Limb (tissue), 2 donors: ENCODE results near the gene TLE6.
A peak's percentile ranks its signal among the peaks of the same experiment; 100 is the strongest.
"Not testable (repeated sequence)": the region's sequence is repeated elsewhere in the genome, so short reads cannot be mapped to it uniquely, and the experiment has no call there.

ENCODE experiments used
- DNase-seq, 2 donors: peaks; one replicate each; pipeline ENCODE4 v3.0.0-alpha.2; 2016; ENCODE audit errors: extremely low spot score in 2 of 2

The TLE6 gene

GRCh38 chr19:2977001-2977745 lies at the start of gene TLE6:
Gene TLE6, plus strand, starts transcription at chr19:2977564. Its CDS starts 670 bp downstream, at chr19:2978234.
- DNase-seq: peak; percentile 94 to 98

DNA sequence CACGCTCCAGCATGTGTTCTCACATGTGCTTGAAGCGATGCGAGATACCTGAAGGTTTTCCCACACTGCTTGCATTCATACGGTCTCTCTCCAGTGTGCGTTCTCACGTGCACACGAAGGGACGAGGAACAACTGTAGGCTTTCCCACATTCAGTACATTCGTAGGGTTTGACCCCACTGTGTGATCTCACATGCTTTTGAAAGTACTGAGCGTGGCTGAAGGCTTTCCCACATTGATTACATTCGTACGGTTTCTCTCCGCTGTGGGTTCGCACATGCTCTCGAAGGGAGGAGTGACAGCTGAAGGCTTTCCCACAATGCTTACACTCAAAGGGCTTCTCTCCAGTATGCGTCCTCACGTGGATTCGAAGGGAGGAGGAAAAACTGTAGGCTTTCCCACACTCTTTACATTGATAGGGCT lies 43.9 kb upstream of the TLE6 start:
- no peak for DNase-seq

GRCh38 chr19:2935863-2936262 lies 41.5 kb upstream of the TLE6 start:
- not testable (repeated sequence) for DNase-seq

GRCh38 chr19:2942928-2943640 lies 34.3 kb upstream of the TLE6 start:
- DNase-seq: no peak

- no peak for DNase-seq
Observed at GRCh38 chr19:2944403-2944774, 33.0 kb upstream of the TLE6 start.

DNA sequence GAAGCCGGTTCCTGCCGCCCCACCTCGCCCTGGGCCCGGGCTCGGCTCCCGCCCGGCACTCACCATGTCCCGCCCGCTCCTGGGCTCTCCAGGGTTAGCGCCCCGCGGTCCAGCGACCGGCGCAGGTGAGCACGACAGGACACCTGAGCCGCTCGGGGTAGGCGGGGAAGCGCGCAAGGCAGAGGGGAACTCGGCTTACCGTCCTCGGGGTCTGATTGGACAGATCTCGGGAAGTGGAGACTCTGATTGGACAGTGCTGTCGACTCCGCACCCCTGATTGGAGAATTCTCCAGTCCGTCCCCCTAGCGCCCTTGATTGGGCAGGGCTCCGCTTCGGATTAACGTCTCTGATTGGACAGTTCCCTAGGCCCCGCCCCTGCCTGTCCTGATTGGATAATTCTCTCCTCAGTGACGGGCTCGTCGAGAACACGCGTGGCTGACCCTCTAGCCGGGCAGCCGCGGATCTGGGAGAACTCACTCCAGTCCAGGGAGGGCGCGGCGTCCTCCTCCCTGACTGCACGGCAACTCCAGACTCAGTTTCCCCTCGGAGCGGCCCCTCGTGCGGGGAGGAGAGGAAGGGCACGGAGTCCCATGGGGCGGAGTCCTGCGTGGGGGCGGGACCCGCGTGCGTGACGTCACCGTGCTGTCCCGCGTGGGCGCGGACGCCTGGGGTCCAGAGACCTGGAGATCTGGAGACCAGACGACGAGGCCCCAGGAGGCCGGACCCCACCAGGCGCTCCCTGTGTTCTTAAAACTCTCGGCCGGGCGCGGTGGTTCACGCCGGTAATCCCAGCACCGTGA lies 32.4 kb upstream of the TLE6 start, which contains the start of gene ZNF77:
Gene ZNF77 (minus strand): TSS at position 197 of the 800 bp plus-strand sequence. CDS start 131 bp downstream, at position 66.
- peak; percentile 99 for DNase-seq

DNA sequence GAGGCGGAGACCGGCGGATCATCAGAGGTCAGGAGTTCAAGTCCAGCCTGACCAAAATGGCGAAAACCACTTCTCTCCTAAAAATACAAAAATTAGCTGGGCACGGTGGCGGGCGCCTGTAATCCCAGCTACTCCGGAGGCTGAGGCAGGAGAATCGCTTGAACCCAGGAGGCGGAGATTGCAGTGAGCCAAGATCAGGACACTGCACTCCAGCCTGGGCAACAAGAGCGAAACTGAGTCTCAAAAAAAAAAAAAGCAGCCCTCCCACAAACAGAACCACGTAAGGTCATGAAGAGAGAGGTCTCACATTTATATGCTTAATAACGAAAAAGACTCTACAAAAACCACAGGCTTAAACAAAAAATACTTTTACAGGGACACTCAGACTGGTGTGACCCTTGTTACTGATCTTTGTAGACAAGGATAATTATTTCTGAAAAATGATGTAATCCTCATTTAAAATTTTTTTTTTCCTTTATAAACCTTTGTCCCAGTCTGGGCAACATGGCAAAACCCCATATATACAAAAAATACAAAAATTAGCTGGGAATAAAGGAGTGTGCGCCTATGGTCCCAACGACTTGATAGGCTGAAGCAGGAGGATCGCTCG lies 31.7 kb upstream of the TLE6 start:
- DNase-seq: no peak

- no peak for DNase-seq
Observed at GRCh38 chr19:2949939-2950285, 27.5 kb upstream of the TLE6 start.

GRCh38 chr19:2950286-2951124 lies 26.9 kb upstream of the TLE6 start:
- peak; percentile 100 for DNase-seq

- no peak for DNase-seq
Observed at GRCh38 chr19:2952953-2953481, 24.3 kb upstream of the TLE6 start.

DNA sequence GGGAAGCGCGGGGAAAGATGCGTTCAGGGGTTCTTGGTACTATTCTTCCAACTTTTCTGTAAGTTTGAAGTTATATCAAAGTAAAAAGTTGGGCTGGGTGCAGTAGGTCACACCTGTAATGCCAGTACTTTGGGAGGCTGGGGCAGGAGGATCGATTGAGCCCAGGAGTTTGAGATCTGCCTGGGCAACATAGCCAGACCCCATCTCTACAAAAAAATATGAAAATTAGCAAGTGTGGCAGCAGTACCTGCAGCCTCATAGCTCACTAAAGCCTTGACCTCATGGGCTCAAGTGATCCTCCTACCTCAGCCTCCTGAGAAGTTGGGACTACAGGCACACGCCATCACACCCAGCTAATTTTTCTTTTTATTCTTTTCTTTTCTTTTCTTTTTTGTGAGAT lies 20.2 kb upstream of the TLE6 start:
- no peak for DNase-seq

GRCh38 chr19:2960120-2960519 lies 17.2 kb upstream of the TLE6 start:
- no peak for DNase-seq

- peak; percentile 61 to 88 for DNase-seq
Observed at GRCh38 chr19:2962018-2962670, 15.2 kb upstream of the TLE6 start.

DNA sequence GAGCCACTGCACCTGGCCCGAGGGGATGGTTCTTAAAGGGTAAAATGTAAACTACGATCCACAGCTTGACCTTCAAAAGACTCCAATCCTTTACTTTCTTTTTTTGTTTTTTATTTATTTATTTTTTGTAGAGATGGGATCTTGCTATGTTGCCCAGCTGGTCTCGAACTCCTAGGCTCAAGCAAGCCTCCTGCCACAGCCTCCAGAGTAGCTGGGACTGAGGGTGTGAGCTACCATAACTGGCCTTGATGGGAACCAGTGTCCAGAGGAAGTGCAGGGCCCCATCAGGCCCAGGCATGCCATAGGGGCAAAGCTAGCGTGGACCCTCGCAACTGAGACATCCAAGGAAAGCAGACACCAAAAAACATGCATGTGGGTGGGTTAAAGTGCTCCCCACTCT lies 14.2 kb upstream of the TLE6 start:
- no peak for DNase-seq

DNA sequence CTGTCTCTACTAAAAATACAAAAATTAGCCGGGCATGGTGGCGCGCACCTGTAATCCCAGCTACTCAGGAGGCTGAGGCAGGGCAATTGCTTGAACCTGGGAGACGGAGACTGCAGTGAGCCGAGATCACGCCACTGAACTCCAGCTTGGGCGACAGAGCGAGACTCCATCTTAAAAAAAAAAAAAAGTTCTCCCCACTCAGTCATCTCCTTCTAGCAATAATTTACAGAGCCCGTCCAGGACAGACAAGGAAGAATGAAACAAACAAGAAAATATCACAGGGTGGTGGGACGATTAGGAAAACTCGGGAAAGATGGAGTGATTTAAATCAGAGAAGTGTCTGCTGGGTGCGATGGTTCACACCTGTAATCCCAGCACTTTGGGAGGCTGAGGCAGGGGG lies 13.7 kb upstream of the TLE6 start:
- DNase-seq: not testable (repeated sequence)

DNA sequence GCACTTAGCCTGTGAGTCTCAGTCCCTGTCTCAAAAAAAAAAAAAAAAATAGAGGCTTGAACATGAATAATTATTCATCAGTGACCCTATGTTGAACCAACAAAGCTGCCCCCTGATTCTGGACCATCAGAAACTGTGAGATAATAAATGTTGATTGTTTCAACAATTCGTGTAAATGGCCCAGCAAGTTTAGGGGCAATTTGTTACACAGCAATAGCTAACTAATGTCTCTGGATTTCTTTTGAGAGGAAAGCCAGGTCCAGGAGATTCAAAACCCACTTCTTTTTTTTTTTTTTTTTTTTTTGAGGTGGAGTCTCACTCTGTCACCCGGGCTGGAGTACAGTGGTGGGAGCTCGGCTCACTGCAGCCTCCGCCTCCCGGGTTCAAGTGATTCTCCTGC lies 12.5 kb upstream of the TLE6 start:
- DNase-seq: no peak

DNA sequence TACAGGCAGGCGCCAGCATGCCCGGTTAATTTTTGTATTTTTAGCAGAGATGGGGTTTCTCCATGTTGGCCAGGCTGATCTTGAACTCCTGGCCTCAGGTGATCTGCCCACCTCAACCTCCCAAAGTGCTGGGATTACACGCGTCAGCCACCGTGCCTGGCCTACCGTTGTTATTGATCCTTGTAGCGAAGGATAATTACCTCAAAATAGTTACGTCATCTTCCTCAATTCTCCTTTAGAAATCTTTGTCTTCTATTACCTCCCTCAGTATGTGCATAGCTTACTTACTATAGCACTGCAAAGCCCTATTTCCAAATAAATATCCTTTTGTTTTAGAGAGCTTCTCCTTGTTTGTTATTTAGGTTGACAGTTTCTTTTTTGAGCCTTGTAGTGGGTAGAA lies 9.4 kb upstream of the TLE6 start:
- no peak for DNase-seq

DNA sequence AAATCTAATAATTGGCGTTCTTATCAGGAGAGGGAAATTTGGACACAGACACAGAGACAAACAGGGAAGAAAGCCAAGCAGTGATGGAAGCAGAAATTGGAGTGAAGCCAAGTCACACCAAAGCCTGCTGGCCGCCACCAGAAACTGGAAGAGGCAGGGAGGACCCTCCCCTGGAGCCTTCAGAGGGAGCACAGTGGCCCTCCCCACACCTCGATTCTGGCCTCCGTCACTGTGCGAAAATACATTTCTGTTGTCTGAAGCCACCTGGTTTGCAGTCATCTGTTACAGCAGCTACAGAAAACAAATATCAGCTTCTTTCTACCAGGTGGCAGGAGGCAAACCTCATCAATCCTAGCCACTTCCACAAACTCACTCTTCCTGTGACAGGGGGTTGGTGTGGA lies 8.3 kb upstream of the TLE6 start:
- peak; percentile 56 to 66 for DNase-seq

DNA sequence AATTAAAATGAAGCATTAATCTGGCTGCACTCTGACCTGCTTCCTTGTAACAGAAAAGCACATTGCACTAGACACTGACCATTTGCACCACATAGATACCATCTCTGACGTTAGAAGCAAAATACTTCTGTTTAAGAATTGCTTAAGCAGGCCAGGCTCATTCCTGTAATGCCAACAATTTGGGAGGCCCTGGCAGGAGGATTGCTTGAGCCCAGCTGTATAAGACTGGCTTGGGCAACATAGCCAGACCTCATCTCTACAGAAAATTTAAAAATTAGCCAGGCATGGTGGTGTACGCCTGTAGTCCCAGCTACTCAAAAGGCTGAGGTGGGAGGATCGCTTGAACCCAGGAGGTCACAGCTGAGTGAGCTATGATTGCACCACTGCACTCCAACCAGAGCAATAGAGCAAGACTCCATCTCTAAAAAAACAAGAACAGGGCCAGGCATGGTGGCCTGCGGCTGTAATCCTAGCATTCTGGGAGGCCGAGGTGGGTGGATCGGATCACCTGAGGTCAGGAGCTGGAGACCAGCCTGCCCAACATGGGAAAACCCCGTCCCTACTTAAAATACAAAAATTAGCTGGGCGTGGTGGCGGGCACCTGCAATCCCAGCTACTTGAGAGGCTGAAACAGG lies 7.0 kb upstream of the TLE6 start:
- no peak for DNase-seq

DNA sequence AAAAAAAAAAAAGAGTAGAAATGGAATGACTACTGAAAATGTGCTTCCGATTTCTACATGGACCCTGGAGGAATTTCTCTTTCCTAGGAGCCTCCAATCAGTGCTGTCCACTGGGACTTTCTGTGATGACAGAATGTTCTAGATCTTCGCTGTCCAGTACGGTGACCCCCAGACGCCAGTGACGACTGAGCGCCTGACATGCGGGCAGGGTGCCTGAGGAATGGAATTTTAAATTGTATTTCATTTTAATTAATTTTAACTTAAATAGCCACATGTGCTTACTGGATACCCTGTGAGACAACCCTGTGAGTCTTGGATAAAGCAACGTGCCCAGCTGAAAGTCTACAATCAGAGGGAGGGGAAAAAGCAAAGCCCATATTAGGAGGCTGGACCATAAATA lies 4.1 kb upstream of the TLE6 start:
- DNase-seq: no peak
